Memory B cell (primary cell): ENCODE measurements around the gene TBC1D1.
A peak's percentile ranks its signal among the peaks of the same experiment; 100 is the strongest.

Experiments used
- ATAC-seq: fragments of 150-1000 bp; cut with Tn5 transposase; 2 replicates; pipeline ENCODE4 v1.10.0; 2021; ENCODE audit warnings: low read depth, mild to moderate bottlenecking, moderate library complexity
- DNase-seq, 2 donors: peaks; one replicate each; pipeline ENCODE4 v3.0.0; 2022; ENCODE audit warnings: low spot score in 2 of 2
- H3K27ac Mint-ChIP-seq: one replicate; pipeline ENCODE4 v1.8.0; 2022; ENCODE audit warnings: mild to moderate bottlenecking, moderate library complexity, mixed read lengths
- H3K27me3 Mint-ChIP-seq: one replicate; pipeline ENCODE4 v1.8.0; 2022; ENCODE audit warnings: mixed read lengths
- H3K36me3 Mint-ChIP-seq: one replicate; pipeline ENCODE4 v1.8.0; 2022; ENCODE audit warnings: mild to moderate bottlenecking, mixed read lengths
- H3K4me1 Mint-ChIP-seq: one replicate; pipeline ENCODE4 v1.8.0; 2022; ENCODE audit warnings: mixed read lengths
- H3K4me3 Mint-ChIP-seq: one replicate; pipeline ENCODE4 v1.8.0; 2022; ENCODE audit warnings: mild to moderate bottlenecking, moderate library complexity, mixed read lengths
- H3K9me3 Mint-ChIP-seq: one replicate; pipeline ENCODE4 v1.8.0; 2022; ENCODE audit warnings: mixed read lengths

TBC1D1 gene

DNA sequence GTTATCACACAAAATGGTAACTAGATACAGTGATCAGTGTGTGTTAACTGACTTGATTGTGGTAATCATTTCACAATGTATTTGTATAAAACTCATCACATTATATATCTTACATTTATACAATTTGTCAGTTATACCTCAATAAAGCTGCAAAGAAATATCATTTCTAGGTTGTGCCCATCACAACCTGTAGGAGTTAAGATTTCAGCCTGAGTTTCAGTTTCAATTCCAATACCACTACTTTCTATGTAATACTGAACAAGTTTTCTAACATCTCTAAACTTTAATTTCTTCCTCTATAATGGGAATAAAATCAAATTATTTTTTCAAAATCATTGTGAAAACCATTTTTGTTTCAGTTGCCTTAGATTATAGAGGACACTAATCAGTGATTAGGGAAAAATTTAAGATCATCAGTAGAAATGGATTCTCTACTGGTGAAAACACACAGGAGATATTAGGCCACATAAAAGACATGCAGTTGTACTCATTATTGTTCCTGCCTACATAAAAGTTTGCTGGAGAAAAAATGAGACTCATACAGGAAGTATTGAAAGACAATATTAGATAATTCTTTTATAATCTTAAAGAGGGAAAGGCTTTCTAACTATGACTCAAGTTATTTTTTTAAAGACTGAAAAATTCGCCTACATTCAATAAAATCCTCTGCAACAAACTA lies 18.4 kb upstream of the TBC1D1 start:
- Mint-ChIP-seq H3K4me1 (peaks cover 2% of the 10 kb centered on the region), H3K36me3 (peaks cover 9% of the 10 kb centered on the region), H3K4me3 (no peak overlapping the region), H3K27ac (no peak overlapping the region), H3K9me3 (no peaks in the 10 kb centered on the region), H3K27me3 (no peaks in the 10 kb centered on the region)
- DNase-seq, result no peak
- ATAC-seq, result no peak

DNA sequence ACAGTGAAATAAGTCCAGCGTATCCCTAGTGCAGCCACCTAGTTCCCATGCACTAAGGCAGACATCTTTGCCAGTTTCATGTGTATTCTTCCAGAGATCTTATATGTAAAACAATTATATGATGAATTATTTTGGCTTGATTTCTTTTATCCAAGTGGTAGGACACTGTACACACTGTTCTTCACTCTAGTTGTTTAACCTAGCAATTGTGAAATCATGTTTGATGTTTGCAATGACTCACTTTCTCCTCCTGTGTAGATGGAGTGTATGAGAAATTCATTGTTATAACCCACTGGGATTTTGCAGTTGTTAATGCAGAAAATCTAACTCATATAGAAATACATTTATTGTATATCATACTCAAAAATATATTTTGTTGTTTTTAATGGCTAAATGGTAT lies 17.5 kb upstream of the TBC1D1 start:
- no peak for ATAC-seq
- H3K36me3 Mint-ChIP-seq, result peaks cover 4% of the 10 kb centered on the region
- no peaks in the 10 kb centered on the region for H3K27me3 Mint-ChIP-seq
- H3K4me3 Mint-ChIP-seq, result no peak overlapping the region
- no peaks in the 10 kb centered on the region for H3K9me3 Mint-ChIP-seq
- H3K4me1 Mint-ChIP-seq, result peaks cover 2% of the 10 kb centered on the region
- no peak for DNase-seq
- H3K27ac Mint-ChIP-seq, result no peak overlapping the region

DNA sequence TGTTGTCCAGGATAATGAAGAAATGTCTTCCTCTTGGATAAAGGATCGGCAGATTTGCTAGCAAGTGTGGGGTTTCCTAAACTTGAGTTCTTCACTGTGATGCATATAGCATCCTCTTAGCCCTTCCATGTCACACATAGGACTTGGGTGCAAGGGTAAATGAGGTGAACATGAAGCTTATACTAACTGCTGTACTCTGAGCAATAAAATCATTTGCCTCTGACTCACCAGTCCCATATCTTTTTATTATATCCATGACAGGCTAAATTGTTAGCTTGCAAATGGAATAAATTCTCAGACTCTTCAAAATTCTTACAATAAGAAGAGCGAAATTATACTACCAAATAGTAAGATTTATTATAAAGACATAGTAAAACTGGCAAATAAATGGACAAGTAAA lies 14.7 kb upstream of the TBC1D1 start:
- no peaks in the 10 kb centered on the region for H3K9me3 Mint-ChIP-seq

DNA sequence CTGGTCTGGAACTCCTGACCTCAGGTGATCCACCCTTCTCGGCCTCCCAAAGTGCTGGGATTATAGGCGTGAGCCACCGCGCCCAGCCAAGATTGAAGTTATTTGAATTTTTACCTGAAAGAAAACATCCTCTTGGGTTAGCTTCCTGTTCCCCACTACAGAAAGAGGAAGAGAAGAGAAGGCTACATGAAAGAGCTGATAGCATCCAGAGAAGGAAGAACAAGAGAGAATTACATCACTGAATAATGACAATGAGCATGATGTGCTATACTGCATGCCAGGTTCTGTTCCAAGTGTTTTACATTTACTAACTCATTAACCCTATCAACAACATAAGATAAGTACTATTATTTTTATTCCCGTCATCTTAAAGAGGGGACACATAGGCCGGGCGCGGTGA lies 11.5 kb upstream of the TBC1D1 start:
- Mint-ChIP-seq H3K4me3 (no peak overlapping the region), H3K27me3 (no peaks in the 10 kb centered on the region), H3K36me3 (no peaks in the 10 kb centered on the region), H3K4me1 (peaks cover 7% of the 10 kb centered on the region), H3K27ac (peak overlapping the region; percentile 74), H3K9me3 (no peaks in the 10 kb centered on the region)
- DNase-seq (no peak), ATAC-seq (peak; percentile 77)

More for the DNA sequence above, 14.7 kb upstream of the TBC1D1 start:
- Mint-ChIP-seq H3K27me3 (no peaks in the 10 kb centered on the region), H3K27ac (no peak overlapping the region), H3K4me1 (peaks cover 9% of the 10 kb centered on the region), H3K4me3 (no peak overlapping the region), H3K36me3 (no peaks in the 10 kb centered on the region)
- DNase-seq (no peak), ATAC-seq (no peak)

DNA sequence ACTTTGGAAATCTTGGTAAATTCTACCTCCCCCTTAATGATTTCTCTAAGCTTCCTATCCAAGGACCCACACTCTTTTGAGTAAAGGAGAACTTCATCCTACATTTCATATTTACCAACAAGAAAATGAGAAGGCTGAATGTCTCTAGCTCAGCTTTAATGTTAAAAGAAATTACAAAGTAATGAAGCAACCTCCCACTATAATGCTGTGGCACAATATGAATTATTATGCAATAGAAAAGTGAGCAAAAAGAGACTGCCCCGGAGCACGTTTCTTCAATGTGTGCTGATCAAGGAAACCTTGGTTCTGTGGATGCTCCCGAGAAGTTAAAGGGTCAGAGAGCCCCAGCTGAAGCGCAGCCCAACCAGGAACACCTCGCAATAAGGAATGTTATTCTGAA lies 9.1 kb upstream of the TBC1D1 start:
- no peak overlapping the region for H3K27ac Mint-ChIP-seq
- H3K36me3 Mint-ChIP-seq, result no peaks in the 10 kb centered on the region
- ATAC-seq (no peak), DNase-seq (no peak)
- H3K4me1 Mint-ChIP-seq, result peaks cover 10% of the 10 kb centered on the region
- H3K4me3 Mint-ChIP-seq, result no peak overlapping the region
- H3K9me3 Mint-ChIP-seq, result no peaks in the 10 kb centered on the region
- no peaks in the 10 kb centered on the region for H3K27me3 Mint-ChIP-seq

DNA sequence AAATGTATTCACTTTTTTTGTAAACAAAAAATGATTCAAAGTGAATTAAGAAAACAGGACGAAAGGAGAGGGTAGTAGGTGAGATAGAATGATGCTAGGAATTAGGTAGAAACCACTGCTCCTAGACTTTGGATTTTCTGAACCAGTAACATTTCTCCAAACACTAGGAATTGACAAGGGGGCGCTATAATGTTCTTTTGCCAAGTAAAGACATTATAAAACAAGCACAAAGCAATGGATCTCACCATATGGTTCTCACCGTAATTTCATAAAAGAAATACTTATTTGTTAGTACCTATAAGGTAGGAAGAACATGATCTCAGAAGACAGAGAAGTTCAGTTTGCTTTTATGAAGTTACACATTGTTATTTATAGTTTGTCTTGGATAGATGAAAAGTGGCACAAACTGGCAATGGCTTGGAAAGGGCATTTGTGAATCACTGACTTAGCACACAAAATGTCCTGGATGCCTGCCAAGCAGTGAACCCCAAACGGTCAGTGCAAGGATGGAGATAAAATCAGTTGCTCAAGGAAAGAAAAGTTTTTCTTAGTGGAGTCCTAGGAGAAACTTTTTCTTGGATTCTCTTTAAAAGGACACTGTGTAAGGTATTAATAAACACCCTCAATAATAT lies 8.1 kb upstream of the TBC1D1 start:
- Mint-ChIP-seq H3K9me3 (no peaks in the 10 kb centered on the region), H3K27me3 (no peaks in the 10 kb centered on the region), H3K4me3 (no peak overlapping the region), H3K4me1 (peaks cover 11% of the 10 kb centered on the region), H3K36me3 (no peaks in the 10 kb centered on the region), H3K27ac (no peak overlapping the region)
- no peak for ATAC-seq
- DNase-seq, result no peak

DNA sequence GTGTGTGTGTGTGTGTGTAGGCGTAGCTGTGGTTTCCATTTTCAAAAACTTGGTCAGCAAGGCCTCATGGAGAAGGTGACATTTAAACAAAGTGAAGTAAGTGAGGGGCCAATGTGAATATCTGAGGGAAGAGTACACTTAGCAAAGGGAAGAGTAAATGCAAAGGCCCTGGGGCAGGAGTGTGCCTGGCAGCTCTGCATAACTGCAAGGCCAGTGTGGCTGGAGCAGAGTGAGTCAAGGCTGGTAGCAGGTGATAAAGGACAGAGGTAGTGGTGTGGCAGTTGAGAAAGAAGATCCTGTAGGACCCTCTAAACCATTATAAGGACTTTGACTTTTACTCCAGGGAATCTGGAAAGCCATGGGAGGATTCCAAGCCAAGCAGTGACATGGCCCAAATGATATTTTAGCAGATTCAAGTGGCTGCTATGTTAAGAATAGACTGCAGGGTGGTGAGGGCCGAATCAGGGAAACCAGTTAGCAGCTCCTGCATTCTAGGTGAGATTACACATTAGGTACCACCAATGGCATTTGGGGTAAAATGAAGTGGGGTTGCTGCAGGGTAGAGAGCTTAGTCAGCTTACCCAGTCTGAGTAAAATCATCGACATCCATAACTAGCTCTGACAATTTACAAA lies 5.9 kb upstream of the TBC1D1 start:
- Mint-ChIP-seq H3K9me3 (no peaks in the 10 kb centered on the region), H3K36me3 (no peaks in the 10 kb centered on the region), H3K4me1 (peaks cover 13% of the 10 kb centered on the region), H3K27ac (no peak overlapping the region), H3K4me3 (no peak overlapping the region), H3K27me3 (no peaks in the 10 kb centered on the region)
- DNase-seq (no peak), ATAC-seq (no peak)

DNA sequence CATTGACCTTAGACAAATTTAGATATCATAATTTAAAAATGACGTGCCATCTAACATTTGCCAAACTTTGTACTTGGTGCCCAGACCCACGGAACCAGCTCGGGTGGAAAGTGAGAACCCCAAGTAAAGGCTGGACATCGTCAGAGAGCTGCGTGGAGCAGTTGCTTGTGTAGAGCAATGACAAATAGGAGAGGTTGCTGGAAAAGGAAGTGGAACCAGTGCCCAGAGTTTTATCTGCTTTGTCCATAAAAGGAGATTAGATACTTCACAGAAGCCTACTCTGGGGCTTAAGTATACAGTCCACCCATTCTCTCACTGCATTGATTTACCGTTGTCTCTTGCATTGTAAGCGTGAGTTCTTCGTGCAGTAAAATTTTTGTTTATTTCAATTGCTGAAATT lies 5.4 kb upstream of the TBC1D1 start:
- Mint-ChIP-seq H3K27ac (no peak overlapping the region), H3K27me3 (no peaks in the 10 kb centered on the region), H3K4me3 (no peak overlapping the region), H3K4me1 (peaks cover 16% of the 10 kb centered on the region), H3K9me3 (no peaks in the 10 kb centered on the region), H3K36me3 (no peaks in the 10 kb centered on the region)
- DNase-seq, result no peak
- ATAC-seq, result no peak

DNA sequence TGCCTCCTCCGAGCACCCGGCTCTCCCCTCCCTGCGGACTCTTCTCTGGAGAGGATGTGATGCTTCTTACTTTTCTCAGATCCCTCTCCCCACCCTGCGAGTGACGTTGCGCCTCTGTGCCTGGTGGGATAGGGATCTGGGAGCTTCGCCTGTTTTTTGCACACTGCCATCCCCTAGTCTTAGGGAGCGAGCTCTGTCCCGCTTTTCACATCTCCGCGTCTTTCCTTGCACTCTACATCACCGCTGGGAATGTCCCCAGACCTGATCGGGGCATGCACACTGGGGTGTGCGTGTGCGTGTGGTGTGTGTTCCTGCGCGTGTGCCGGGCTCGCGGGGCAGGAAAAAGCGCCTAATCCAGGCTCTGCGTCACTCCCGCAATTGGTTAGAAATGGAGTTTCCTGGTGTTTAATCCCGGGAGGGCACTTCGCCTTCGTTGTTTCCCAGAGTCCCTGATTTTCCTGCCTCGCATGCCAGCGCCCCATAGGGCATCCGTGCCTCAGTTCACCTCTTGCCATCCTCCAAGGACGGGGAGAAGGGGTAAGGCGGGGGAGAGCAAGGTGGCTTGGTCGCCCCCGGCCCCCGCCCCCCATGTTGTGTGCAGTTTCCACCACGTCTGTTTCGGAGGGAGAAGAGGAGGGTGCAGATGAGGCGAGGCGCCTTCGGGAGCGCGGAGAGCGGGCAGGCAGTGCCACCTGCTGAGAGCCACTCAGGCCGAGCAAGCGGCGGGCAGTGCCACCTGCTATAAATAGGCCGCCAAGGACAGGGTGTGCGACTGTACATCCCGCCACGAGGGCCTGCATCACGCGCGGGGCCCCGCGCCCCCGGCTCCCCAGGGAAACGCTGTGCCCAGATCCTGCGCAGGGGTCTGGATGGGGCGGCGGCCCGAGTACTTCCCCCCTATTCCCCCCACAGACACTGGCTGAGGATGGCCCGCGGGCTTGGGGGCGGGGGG lies 759 bp upstream of the TBC1D1 start:
- no peaks in the 10 kb centered on the region for H3K27me3 Mint-ChIP-seq
- H3K4me1 Mint-ChIP-seq, result peaks cover 29% of the 10 kb centered on the region
- ATAC-seq (peak; percentile 30), DNase-seq (peak in 1 of 2 donors; percentile 14)
- no peaks in the 10 kb centered on the region for H3K9me3 Mint-ChIP-seq
- H3K36me3 Mint-ChIP-seq, result no peaks in the 10 kb centered on the region
- H3K4me3 Mint-ChIP-seq, result peak overlapping the region; percentile 90
- H3K27ac Mint-ChIP-seq, result peak overlapping the region; percentile 55

DNA sequence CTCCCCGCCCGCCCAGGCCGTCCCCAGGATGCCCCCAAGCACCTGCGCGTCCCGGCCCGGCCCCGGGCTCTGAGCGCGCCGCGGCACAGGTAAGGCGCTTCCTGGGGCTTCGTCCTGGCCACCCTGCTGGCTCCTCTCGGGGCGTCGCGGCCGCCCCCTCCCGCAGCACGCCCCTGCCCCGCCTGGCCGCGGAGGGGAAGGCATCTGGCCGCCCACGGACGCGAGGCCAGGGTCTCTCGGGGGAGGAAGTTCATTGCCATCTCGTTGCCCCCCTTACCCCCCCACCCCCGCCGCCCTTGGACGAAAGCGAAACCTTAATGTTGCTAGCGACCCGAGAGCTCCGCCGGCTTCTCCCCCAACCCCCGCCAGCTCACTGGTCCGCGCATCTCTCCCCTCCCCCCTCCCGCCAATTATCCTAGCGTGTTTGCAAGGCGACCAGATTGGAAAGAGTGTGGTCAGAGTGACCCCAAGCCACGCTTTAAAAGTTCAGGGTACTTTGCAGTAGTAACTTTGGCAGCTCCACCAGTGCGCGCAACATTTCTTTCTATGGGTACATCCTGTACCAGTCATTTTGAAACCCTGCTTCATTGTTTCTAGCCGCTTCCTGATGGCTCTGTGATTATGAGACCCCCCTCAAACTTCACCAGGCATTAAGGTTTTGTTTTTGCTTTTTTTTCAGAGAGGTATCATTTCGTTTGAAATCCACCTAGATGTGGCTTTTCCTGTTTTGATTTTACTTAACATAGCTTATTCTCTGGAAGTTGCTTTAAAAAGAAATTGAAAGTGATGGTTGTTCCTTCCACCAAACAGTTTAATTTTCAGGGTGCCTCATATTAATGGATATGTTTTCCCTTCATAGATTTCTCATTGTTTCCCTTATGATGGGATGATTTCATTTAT lies 626 bp downstream of the TBC1D1 start:
- Mint-ChIP-seq H3K36me3 (no peaks in the 10 kb centered on the region), H3K4me1 (peaks cover 34% of the 10 kb centered on the region), H3K27ac (peak overlapping the region; percentile 95), H3K27me3 (no peaks in the 10 kb centered on the region), H3K9me3 (no peaks in the 10 kb centered on the region), H3K4me3 (peak overlapping the region; percentile 90)
- peak; percentile 35 for ATAC-seq
- peak in 1 of 2 donors; percentile 41 for DNase-seq

DNA sequence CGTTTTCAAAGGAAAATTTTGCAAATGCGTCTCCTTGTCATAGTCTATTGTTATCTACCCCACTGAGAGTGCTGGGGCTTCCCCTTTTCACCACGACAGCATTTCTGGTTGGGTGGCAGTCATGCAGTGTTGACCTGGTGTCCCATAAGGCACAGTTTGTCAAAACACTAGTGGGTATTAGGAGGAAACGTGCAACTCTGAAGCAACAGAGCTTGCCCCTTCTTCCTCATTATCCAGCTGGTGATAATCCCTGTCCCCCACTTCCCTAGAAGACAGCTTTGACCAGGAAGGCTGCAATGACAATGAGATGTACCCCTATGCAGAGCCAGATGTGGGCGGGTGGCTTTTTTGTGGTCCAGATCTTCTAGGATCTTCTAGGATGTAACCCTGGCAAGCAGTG lies 1.8 kb downstream of the TBC1D1 start:
- DNase-seq (peak; percentile 31 to 55), ATAC-seq (peak; percentile 74)
- Mint-ChIP-seq H3K4me1 (peaks cover 37% of the 10 kb centered on the region), H3K27me3 (no peaks in the 10 kb centered on the region), H3K36me3 (no peaks in the 10 kb centered on the region), H3K27ac (peak overlapping the region; percentile 95), H3K4me3 (peak overlapping the region; percentile 90), H3K9me3 (no peaks in the 10 kb centered on the region)

DNA sequence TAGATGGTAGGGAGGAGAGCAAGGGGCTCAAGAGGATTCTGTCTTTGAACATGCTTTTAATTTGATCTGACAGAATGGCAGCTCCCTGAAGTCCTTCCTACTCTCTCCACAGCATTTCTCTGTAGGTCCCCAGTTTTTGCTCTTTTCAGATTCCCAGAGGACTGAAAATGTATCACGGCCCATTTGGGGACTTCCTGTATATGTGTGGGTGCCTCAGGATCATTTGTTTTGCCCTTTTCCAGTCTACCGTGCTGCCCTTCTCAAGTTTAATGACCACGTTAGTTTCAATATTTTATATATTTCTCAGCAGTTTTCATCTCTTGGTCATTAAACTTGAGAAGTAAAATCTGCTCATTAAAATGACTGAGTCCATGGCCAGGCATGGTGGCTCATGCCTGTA lies 2.3 kb downstream of the TBC1D1 start:
- Mint-ChIP-seq H3K4me3 (peak overlapping the region; percentile 90), H3K4me1 (peaks cover 35% of the 10 kb centered on the region), H3K9me3 (no peaks in the 10 kb centered on the region), H3K27me3 (no peaks in the 10 kb centered on the region), H3K36me3 (no peaks in the 10 kb centered on the region), H3K27ac (peak overlapping the region; percentile 95)
- no peak for DNase-seq
- ATAC-seq, result no peak

DNA sequence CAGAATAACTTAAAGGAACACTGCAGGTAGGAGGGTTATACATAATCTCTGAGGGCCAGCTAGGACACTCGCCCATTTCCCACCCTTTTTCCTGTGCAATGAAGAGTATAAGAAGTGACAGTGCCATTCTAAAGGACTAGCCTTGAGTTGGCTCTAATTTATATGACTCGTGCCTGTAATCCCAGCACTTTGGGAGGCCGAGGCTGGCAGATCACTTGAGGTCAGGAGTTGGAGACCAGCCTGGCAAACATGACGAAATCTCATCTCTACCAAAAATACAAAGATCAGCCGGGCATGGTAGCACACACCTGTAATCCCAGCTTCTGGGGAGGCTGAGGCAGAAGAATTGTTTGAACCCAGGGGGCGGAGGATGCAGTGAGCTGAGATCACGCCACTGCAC lies 4.4 kb downstream of the TBC1D1 start:
- no peaks in the 10 kb centered on the region for H3K27me3 Mint-ChIP-seq
- DNase-seq, result no peak
- no peak overlapping the region for H3K27ac Mint-ChIP-seq
- peaks cover 10% of the 10 kb centered on the region for H3K36me3 Mint-ChIP-seq
- peaks cover 2% of the 10 kb centered on the region for H3K9me3 Mint-ChIP-seq
- no peak overlapping the region for H3K4me3 Mint-ChIP-seq
- no peak for ATAC-seq
- H3K4me1 Mint-ChIP-seq, result peaks cover 35% of the 10 kb centered on the region
